HG03571 (cell line): Measurements from ENCODE around the gene IQSEC1.

Experiments
- ATAC-seq: cut with Tn5 transposase; IDR thresholded peaks from one replicate; pipeline ENCODE4 v1.9.1; 2021; ENCODE audit not compliant: unreplicated experiment

IQSEC1 gene

GRCh38 chr3:13005301-13005700 is 67.9 kb downstream of the IQSEC1 start:
- ATAC-seq = no peak

- ATAC-seq = no peak
These were observed 68.9 kb downstream of the IQSEC1 start for GRCh38 chr3:13004376-13004775.

- ATAC-seq = no peak
These were observed 69.6 kb downstream of the IQSEC1 start for GRCh38 chr3:13003608-13004007.

- ATAC-seq = peak; percentile 60
These were observed 70.7 kb downstream of the IQSEC1 start for GRCh38 chr3:13002398-13003124.

GRCh38 chr3:12999147-13000140 is 73.8 kb downstream of the IQSEC1 start:
- no peak for ATAC-seq

- no peak for ATAC-seq
These were observed 74.6 kb downstream of the IQSEC1 start for GRCh38 chr3:12998648-12999047.

- no peak for ATAC-seq
These were observed 75.8 kb downstream of the IQSEC1 start for GRCh38 chr3:12997387-12997786.

GRCh38 chr3:12996181-12996506 is 77.1 kb downstream of the IQSEC1 start:
- ATAC-seq = no peak

- ATAC-seq = no peak
These were observed 77.6 kb downstream of the IQSEC1 start for GRCh38 chr3:12995389-12996180.

- ATAC-seq = peak; percentile 66
These were observed 78.4 kb downstream of the IQSEC1 start for GRCh38 chr3:12994607-12995388.

GRCh38 chr3:12994357-12994606 is 78.9 kb downstream of the IQSEC1 start:
- no peak for ATAC-seq

GRCh38 chr3:12993517-12994356 is 79.5 kb downstream of the IQSEC1 start:
- no peak for ATAC-seq

GRCh38 chr3:12992629-12993516 is 80.4 kb downstream of the IQSEC1 start:
- no peak for ATAC-seq

GRCh38 chr3:12991861-12992281 is 81.4 kb downstream of the IQSEC1 start:
- ATAC-seq = no peak

- ATAC-seq = no peak
These were observed 81.8 kb downstream of the IQSEC1 start for GRCh38 chr3:12991481-12991837.

GRCh38 chr3:12990781-12991480 is 82.3 kb downstream of the IQSEC1 start:
- ATAC-seq = no peak

GRCh38 chr3:12990306-12990705 is 82.9 kb downstream of the IQSEC1 start:
- ATAC-seq = no peak

GRCh38 chr3:12988728-12989454 is 84.3 kb downstream of the IQSEC1 start:
- ATAC-seq = no peak
